HepG2 (cell line): ENCODE measurements around the gene BMF. TPM values are rescaled to one million over a fixed set of nuclear protein-coding genes. Genes with fewer than 3 reads are reported as not detected.

ENCODE experiments used
- ATF7 ChIP-seq, 2 experiments: fragments of 450-650 bp in 1 of 2; sonication (generic) in 1 of 2; formaldehyde crosslinking in 1 of 2; IDR thresholded peaks; 2 replicates each; pipeline versions ENCODE4 v1.4.0 to v1.6.1; 2016 to 2020; ENCODE audit warnings: antibody characterized with exemption in 1 of 2, mild to moderate bottlenecking in 1 of 2, missing genetic modification reagents in 1 of 2
- CREM ChIP-seq, 2 experiments: sonication (generic) in 1 of 2; formaldehyde crosslinking in 1 of 2; IDR thresholded peaks; 2 replicates each; pipeline versions ENCODE4 v1.4.0 to v1.6.1; 2016 to 2020; ENCODE audit warnings: antibody characterized with exemption in 1 of 2, mild to moderate bottlenecking in 1 of 2, missing genetic modification reagents in 1 of 2
- DBP ChIP-seq: sonication (generic); formaldehyde crosslinking; IDR thresholded peaks from 2 replicates; pipeline ENCODE4 v1.4.0; 2020; ENCODE audit warnings: missing genetic modification reagents; ENCODE audit errors: not compliant biosample characterization
- ETS1 ChIP-seq: sonication (generic); formaldehyde crosslinking; IDR thresholded peaks from 2 replicates; pipeline ENCODE4 v1.4.0; 2020; ENCODE audit warnings: missing genetic modification reagents
- HNF4G ChIP-seq, 2 experiments: sonication (generic) in 1 of 2; formaldehyde crosslinking in 1 of 2; IDR thresholded peaks; 2 replicates each; pipeline versions ENCODE4 v1.4.0 to v1.6.1; 2011 to 2020; ENCODE audit warnings: borderline replicate concordance in 2 of 2, low read depth in 2 of 2, mild to moderate bottlenecking in 2 of 2, low read length in 1 of 2, missing genetic modification reagents in 1 of 2, moderate library complexity in 1 of 2
- HOXA7 ChIP-seq: sonication (generic); formaldehyde crosslinking; IDR thresholded peaks from 2 replicates; pipeline ENCODE4 v1.8.1; 2022; ENCODE audit warnings: mild to moderate bottlenecking, missing genetic modification reagents, moderate library complexity
- JUN ChIP-seq: sonication (generic); formaldehyde crosslinking; IDR thresholded peaks from 2 replicates; pipeline ENCODE4 v1.4.0; 2020; ENCODE audit warnings: mild to moderate bottlenecking, missing genetic modification reagents
- LCORL ChIP-seq, 2 experiments: fragments of 450-650 bp in 1 of 2; sonication (generic) in 1 of 2; formaldehyde crosslinking in 1 of 2; IDR thresholded peaks; 2 replicates each; pipeline versions ENCODE4 v1.5.0 to v1.6.1; 2017 to 2020; ENCODE audit warnings: antibody characterized with exemption in 1 of 2, missing genetic modification reagents in 1 of 2
- MBNL3 ChIP-seq: fragments of 250-450 bp; sonication (Bioruptor Pico); conservative IDR thresholded peaks from 2 replicates; pipeline ENCODE4 v1.8.0; 2022; ENCODE audit warnings: mild to moderate bottlenecking, inconsistent platforms
- MLLT10 ChIP-seq: sonication (generic); formaldehyde crosslinking; IDR thresholded peaks from 2 replicates; pipeline ENCODE4 v1.4.0; 2020; ENCODE audit warnings: missing genetic modification reagents
- MXD3 ChIP-seq: IDR thresholded peaks from 2 replicates; pipeline ENCODE4 v1.6.1; 2016; ENCODE audit warnings: mild to moderate bottlenecking, missing biosample characterization, missing genetic modification reagents
- NFE2L2 ChIP-seq: fragments of 150-350 bp; IDR thresholded peaks from 2 replicates; pipeline ENCODE4 v1.6.1; 2014; ENCODE audit warnings: low read length
- PHB2 ChIP-seq: fragments of 450-650 bp; IDR thresholded peaks from 2 replicates; pipeline ENCODE4 v1.6.1; 2018; ENCODE audit not compliant: partially characterized antibody
- RNF219 ChIP-seq: sonication (generic); formaldehyde crosslinking; IDR thresholded peaks from 2 replicates; pipeline ENCODE4 v1.5.0; 2020; ENCODE audit warnings: mild to moderate bottlenecking, missing genetic modification reagents
- SMYD3 ChIP-seq: sonication (generic); formaldehyde crosslinking; IDR thresholded peaks from 2 replicates; pipeline ENCODE4 v1.8.1; 2023; ENCODE audit warnings: mild to moderate bottlenecking, missing genetic modification reagents
- TRIM24 ChIP-seq: sonication (generic); formaldehyde crosslinking; IDR thresholded peaks from 2 replicates; pipeline ENCODE4 v1.8.0; 2022; ENCODE audit warnings: mild to moderate bottlenecking, missing genetic modification reagents
- ZBTB38 ChIP-seq: sonication (generic); formaldehyde crosslinking; IDR thresholded peaks from 2 replicates; pipeline ENCODE4 v1.5.1; 2020; ENCODE audit warnings: mild to moderate bottlenecking, missing genetic modification reagents
- ZFP36L1 ChIP-seq: sonication (generic); formaldehyde crosslinking; IDR thresholded peaks from 2 replicates; pipeline ENCODE4 v1.8.0; 2022; ENCODE audit warnings: mild to moderate bottlenecking, missing genetic modification reagents, moderate library complexity
- ZNF496 ChIP-seq: sonication (generic); formaldehyde crosslinking; IDR thresholded peaks from 2 replicates; pipeline ENCODE4 v1.8.1; 2023; ENCODE audit warnings: mild to moderate bottlenecking, moderate library complexity, missing genetic modification reagents; ENCODE audit not compliant: insufficient replicate concordance
- ZNF512 ChIP-seq: sonication (generic); formaldehyde crosslinking; IDR thresholded peaks from 2 replicates; pipeline ENCODE4 v1.4.0; 2020; ENCODE audit warnings: mild to moderate bottlenecking, missing genetic modification reagents
- ZNF546 ChIP-seq: sonication (generic); formaldehyde crosslinking; conservative IDR thresholded peaks from 2 replicates; pipeline ENCODE4 v1.8.1; 2023; ENCODE audit warnings: mild to moderate bottlenecking, missing genetic modification reagents
- ZNF607 ChIP-seq: sonication (generic); formaldehyde crosslinking; IDR thresholded peaks from 2 replicates; pipeline ENCODE4 v1.5.1; 2020; ENCODE audit warnings: missing genetic modification reagents, mild to moderate bottlenecking, borderline replicate concordance
- ZNF616 ChIP-seq: sonication (generic); formaldehyde crosslinking; IDR thresholded peaks from 2 replicates; pipeline ENCODE4 v1.5.0; 2020; ENCODE audit warnings: low read depth, mild to moderate bottlenecking, missing genetic modification reagents
- polyA plus RNA-seq, 8 experiments: library from polyadenylated mRNA; depleted of rRNA in 3 of 8; stranded (reverse) in 7 of 8; unstranded in 1 of 8; fragments of >200 nt; fragmentation: Illumina TruSeq in 4 of 8; extraction: Trizol in 4 of 8; gene quantifications; 2 replicates each; pipeline versions ENCODE4 v1.2.1 to v1.2.3, GENCODE V29; 2011 to 2016; ENCODE audit warnings: low read depth in 4 of 8, missing spikeins in 1 of 8, mixed read lengths in 1 of 8; ENCODE audit not compliant: insufficient read depth in 1 of 8
- total RNA-seq, 5 experiments: library from RNA; depleted of rRNA; stranded (reverse); fragments of >200 nt; fragmentation: Illumina TruSeq; extraction: Trizol; gene quantifications; 2 replicates each; pipeline ENCODE4 v1.2.3, GENCODE V29; 2016; ENCODE audit warnings: low read depth in 1 of 5

The BMF gene
- total and polyA plus RNA-seq, 2 of the 13 experiments (the other 11 are each of a cell fraction or from before 2014, with no cell fraction given): 8.7 to 15.9 TPM

- TF ChIP-seq ZNF512 (CRISPR knock-in tag): no peak
- TF ChIP-seq ZBTB38 (CRISPR knock-in tag): no peak
- no peak for TF ChIP-seq ZNF546 (CRISPR knock-in tag)
- TF ChIP-seq ZNF616 (CRISPR knock-in tag): no peak
- TF ChIP-seq PHB2: no peak
- no peak for TF ChIP-seq MLLT10 (CRISPR knock-in tag)
- no peak for TF ChIP-seq LCORL (IDR thresholded peaks at IDR 0.05)
- TF ChIP-seq LCORL (CRISPR knock-in tag; IDR thresholded peaks at IDR 0.05): peak; percentile 68; the same call in 1 of the 2 replicates
- peak; percentile 85; the same call in 1 of the 2 replicates for TF ChIP-seq ZFP36L1
- TF ChIP-seq MBNL3: no peak
- 0 out of 2 replicates have a peak, but pooled peaks have one; percentile 25 for TF ChIP-seq ZNF607 (CRISPR knock-in tag)
- TF ChIP-seq RNF219 (CRISPR knock-in tag): no peak
- TF ChIP-seq DBP (CRISPR knock-in tag): no peak
- no peak for TF ChIP-seq NFE2L2
- TF ChIP-seq JUN (CRISPR knock-in tag): 0 out of 2 replicates have a peak, but pooled peaks have one; percentile 33
- peak; percentile 17; the same call in 1 of the 2 replicates for TF ChIP-seq MXD3 (CRISPR knock-in tag)
- no peak for TF ChIP-seq ATF7 (IDR thresholded peaks at IDR 0.05)
- TF ChIP-seq ATF7 (CRISPR knock-in tag; IDR thresholded peaks at IDR 0.05): no peak
- TF ChIP-seq HOXA7: no peak
- peak; percentile 72 for TF ChIP-seq CREM (IDR thresholded peaks at IDR 0.05)
- no peak for TF ChIP-seq CREM (CRISPR knock-in tag; IDR thresholded peaks at IDR 0.05)
- TF ChIP-seq ETS1 (CRISPR knock-in tag): no peak
- peak; percentile 35; the same call in 1 of the 2 replicates for TF ChIP-seq SMYD3 (CRISPR knock-in tag)
- 0 out of 2 replicates have a peak, but pooled peaks have one; percentile 45 for TF ChIP-seq HNF4G (IDR thresholded peaks at IDR 0.05; ENCODE audit: borderline replicate concordance, low read depth, low read length)
- peak; percentile 34; the same call in 1 of the 2 replicates for TF ChIP-seq HNF4G (CRISPR knock-in tag; IDR thresholded peaks at IDR 0.05; ENCODE audit: borderline replicate concordance, low read depth)
- TF ChIP-seq ZNF496 (CRISPR knock-in tag): no peak
- TF ChIP-seq TRIM24 (CRISPR knock-in tag): no peak
These were observed 26.9 kb downstream of the BMF start (continued) for GRCh38 chr15:40081691-40082194.
